ENCODE measurements around the gene PSMB7.

DNA sequence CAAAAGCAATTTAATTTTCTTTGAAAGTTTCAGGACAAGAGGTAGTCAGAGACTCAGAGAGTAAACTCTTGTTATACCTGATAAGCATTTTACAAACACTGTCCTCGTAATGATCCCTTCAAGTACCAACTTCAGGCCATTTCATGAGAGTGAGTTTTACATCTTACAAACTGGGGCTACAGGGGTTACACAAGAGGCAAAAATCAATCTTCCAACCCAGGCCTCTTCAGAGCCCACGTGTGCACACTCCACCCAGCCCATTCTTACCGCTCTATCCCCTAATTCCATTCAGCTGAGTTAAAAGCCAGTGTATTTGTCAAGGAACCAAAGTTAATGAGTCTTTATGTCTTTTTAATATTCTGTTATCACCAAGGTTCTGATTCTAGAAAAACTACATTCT lies 46.5 kb downstream of the PSMB7 start:
- TF ChIP-seq CTCF (IDR thresholded peaks at IDR 0.05; ENCODE audit: insufficient read depth, low read depth, low read length), result no peak
- TF ChIP-seq EZH2 (IDR thresholded peaks at IDR 0.05; ENCODE audit: insufficient read depth, low read length), result no peak
